H9 (cell line): ENCODE results near the gene ST8SIA2. TPM values are rescaled to one million over a fixed set of nuclear protein-coding genes. Genes with fewer than 3 reads are reported as not detected.

Source experiments
- DNase-seq: peaks from one replicate; pipeline ENCODE4 v3.0.0-alpha.2; 2017
- H2AFZ ChIP-seq: one replicate; pipeline ENCODE4 v1.6.1; 2013; ENCODE audit warnings: mild to moderate bottlenecking, low read length, control low read depth, moderate library complexity
- H2AK5ac ChIP-seq: 2 replicates; pipeline ENCODE4 v1.6.1; 2013; ENCODE audit warnings: low read length, control low read depth, mixed read lengths; ENCODE audit not compliant: insufficient read length
- H2BK120ac ChIP-seq: one replicate; pipeline ENCODE4 v1.6.1; 2013; ENCODE audit warnings: low read depth, mild to moderate bottlenecking, low read length, control low read depth, inconsistent platforms; ENCODE audit not compliant: poor library complexity, severe bottlenecking
- H2BK12ac ChIP-seq: 2 replicates; pipeline ENCODE4 v1.6.1; 2013; ENCODE audit warnings: low read length, control low read depth, mixed read lengths, low read depth; ENCODE audit not compliant: insufficient read length
- H2BK15ac ChIP-seq: 2 replicates; pipeline ENCODE4 v1.6.1; 2013; ENCODE audit warnings: low read depth, low read length, control low read depth
- H2BK20ac ChIP-seq: one replicate; pipeline ENCODE4 v1.6.1; 2013; ENCODE audit warnings: low read depth, mild to moderate bottlenecking, low read length, control low read depth, inconsistent platforms; ENCODE audit not compliant: poor library complexity, severe bottlenecking
- H2BK5ac ChIP-seq: 2 replicates; pipeline ENCODE4 v1.6.1; 2013; ENCODE audit warnings: low read length, control low read depth, mixed read lengths; ENCODE audit not compliant: insufficient read length
- H3K14ac ChIP-seq: 2 replicates; pipeline ENCODE4 v1.6.1; 2013; ENCODE audit warnings: low read length, control low read depth; ENCODE audit not compliant: insufficient read depth
- H3K18ac ChIP-seq: 2 replicates; pipeline ENCODE4 v1.6.1; 2013; ENCODE audit warnings: low read depth, mild to moderate bottlenecking, mixed read lengths, low read length, control low read depth; ENCODE audit not compliant: insufficient read length
- H3K23ac ChIP-seq: 2 replicates; pipeline ENCODE4 v1.6.1; 2013; ENCODE audit warnings: low read length, control low read depth, mixed read lengths, low read depth; ENCODE audit not compliant: insufficient read length
- H3K23me2 ChIP-seq: 2 replicates; pipeline ENCODE4 v1.6.1; 2013; ENCODE audit warnings: low read depth, mild to moderate bottlenecking, mixed read lengths, low read length, control low read depth; ENCODE audit not compliant: insufficient read length, poor library complexity, severe bottlenecking
- H3K27ac ChIP-seq: 2 replicates; pipeline ENCODE4 v1.5.1; 2013; ENCODE audit warnings: low read length, control low read depth, mixed read lengths, low read depth; ENCODE audit not compliant: insufficient read length
- H3K27me3 ChIP-seq: 2 replicates; pipeline ENCODE4 v1.6.1; 2013; ENCODE audit warnings: low read length, control low read depth, inconsistent platforms; ENCODE audit not compliant: insufficient read depth
- H3K4ac ChIP-seq: 2 replicates; pipeline ENCODE4 v1.6.1; 2013; ENCODE audit warnings: low read depth, mild to moderate bottlenecking, control low read depth, inconsistent platforms, low read length, moderate library complexity
- H3K4me1 ChIP-seq: 2 replicates; pipeline ENCODE4 v1.6.1; 2013; ENCODE audit warnings: low read length, control low read depth, inconsistent platforms; ENCODE audit not compliant: insufficient read depth
- H3K4me2 ChIP-seq: 2 replicates; pipeline ENCODE4 v1.6.1; 2013; ENCODE audit warnings: low read length, control low read depth, mixed read lengths; ENCODE audit not compliant: insufficient read length, insufficient read depth
- H3K56ac ChIP-seq: 2 replicates; pipeline ENCODE4 v1.6.1; 2013; ENCODE audit warnings: low read depth, mild to moderate bottlenecking, mixed read lengths, low read length, control low read depth; ENCODE audit not compliant: insufficient read length
- H3K79me1 ChIP-seq: 2 replicates; pipeline ENCODE4 v1.6.1; 2013; ENCODE audit warnings: low read depth, mild to moderate bottlenecking, moderate library complexity, low read length, control low read depth, inconsistent platforms; ENCODE audit not compliant: insufficient read depth, poor library complexity, severe bottlenecking
- H3K79me2 ChIP-seq: 2 replicates; pipeline ENCODE4 v1.6.1; 2013; ENCODE audit warnings: low read length, control low read depth, inconsistent platforms; ENCODE audit not compliant: insufficient read depth
- H3K9ac ChIP-seq: 2 replicates; pipeline ENCODE4 v1.6.1; 2013; ENCODE audit warnings: low read length, control low read depth, mixed read lengths; ENCODE audit not compliant: insufficient read length; ENCODE audit errors: extremely low read depth
- H3K9me3 ChIP-seq: one replicate; pipeline ENCODE4 v1.6.1; 2013; ENCODE audit warnings: low read depth, low read length, inconsistent platforms; ENCODE audit not compliant: control insufficient read depth
- H3T11ph ChIP-seq: one replicate; pipeline ENCODE4 v1.6.1; 2013; ENCODE audit warnings: mild to moderate bottlenecking, low read length, control low read depth, inconsistent platforms
- H4K20me1 ChIP-seq: one replicate; pipeline ENCODE4 v1.6.1; 2013; ENCODE audit not compliant: control insufficient read depth, insufficient read length, insufficient read depth
- H4K5ac ChIP-seq: 2 replicates; pipeline ENCODE4 v1.6.1; 2013; ENCODE audit warnings: low read depth, mild to moderate bottlenecking, mixed read lengths, low read length, control low read depth; ENCODE audit not compliant: insufficient read length
- H4K8ac ChIP-seq: replicated peaks from 2 replicates; pipeline ENCODE4 v1.6.1; 2013; ENCODE audit warnings: low read length, control low read depth, mixed read lengths, low read depth; ENCODE audit not compliant: insufficient read length
- H4K91ac ChIP-seq: 2 replicates; pipeline ENCODE4 v1.6.1; 2013; ENCODE audit warnings: low read depth, mild to moderate bottlenecking, moderate library complexity, mixed read lengths, low read length, control low read depth; ENCODE audit not compliant: insufficient read length
- H3K27ac Mint-ChIP-seq, 3 experiments: 2 replicates in 2 of 3; 3 replicates in 1 of 3; pipeline ENCODE4 v1.8.0; 2020 to 2021; ENCODE audit warnings: mixed read lengths in 3 of 3, mild to moderate bottlenecking in 1 of 3, moderate library complexity in 1 of 3
- H3K27me3 Mint-ChIP-seq: 2 replicates; pipeline ENCODE4 v1.8.0; 2021; ENCODE audit warnings: low read depth, mild to moderate bottlenecking, moderate library complexity, mixed read lengths
- H3K36me3 Mint-ChIP-seq, 3 experiments: 2 replicates in 2 of 3; 3 replicates in 1 of 3; pipeline ENCODE4 v1.8.0; 2020 to 2021; ENCODE audit warnings: low read depth in 3 of 3, mixed read lengths in 3 of 3; ENCODE audit not compliant: insufficient read depth in 1 of 3
- H3K4me1 Mint-ChIP-seq, 2 experiments: 2 replicates each; pipeline ENCODE4 v1.8.0; 2020; ENCODE audit warnings: mixed read lengths in 2 of 2
- H3K4me3 Mint-ChIP-seq, 2 experiments: 2 replicates in 1 of 2; 3 replicates in 1 of 2; pipeline ENCODE4 v1.8.0; 2020 to 2021; ENCODE audit warnings: mild to moderate bottlenecking in 2 of 2, mixed read lengths in 2 of 2, moderate library complexity in 1 of 2
- H3K9me3 Mint-ChIP-seq, 2 experiments: 2 replicates in 1 of 2; 3 replicates in 1 of 2; pipeline ENCODE4 v1.8.0; 2020; ENCODE audit warnings: mild to moderate bottlenecking in 2 of 2, mixed read lengths in 2 of 2, moderate library complexity in 1 of 2
- WGBS: extraction: QIAGEN DNeasy Blood & Tissue Kit; methylation state at CpG from one replicate; pipeline ENCODE4 v1.1.7; 2013; ENCODE audit warnings: missing lambda C conversion rate, low lambda C conversion rate, mixed read lengths; ENCODE audit not compliant: insufficient read length; ENCODE audit errors: extremely low coverage; 5-methylcytosine and 5-hydroxymethylcytosine counted together
- total RNA-seq: library from RNA; stranded (reverse); gene quantifications from 2 replicates; pipeline ENCODE4 v1.2.1, GENCODE V29; 2021
- TF ChIP-seq, protein P1 (sequence below): fragments of 200-600 bp; sonication (generic); conservative IDR thresholded peaks from 3 replicates; pipeline ENCODE4 v1.8.0; 2021; ENCODE audit warnings: antibody characterized with exemption, mild to moderate bottlenecking

The ST8SIA2 gene
- total RNA-seq, 1 experiment from 2014 or later, result 1.8 TPM

DNA sequence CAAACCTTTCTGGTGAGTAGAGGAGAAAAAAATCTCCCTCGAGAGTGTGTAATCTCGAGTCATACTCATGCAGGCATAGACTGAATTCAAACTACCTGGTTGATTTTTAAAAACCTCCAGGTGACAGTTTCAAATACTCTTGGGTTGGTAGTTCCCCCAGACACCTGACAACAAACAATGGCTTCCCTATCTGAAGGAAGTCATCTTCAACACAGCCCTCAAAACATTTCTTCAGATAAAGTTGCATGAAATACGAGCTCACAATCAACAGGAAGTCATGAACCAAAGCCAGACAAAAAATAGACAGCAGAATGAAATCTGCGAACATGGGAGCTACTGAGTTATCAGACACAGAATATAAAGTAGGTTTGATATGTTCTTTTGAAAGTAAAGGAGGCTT, 112.8 kb downstream of the ST8SIA2 start:
- Histone ChIP-seq H2BK5ac (no peak overlapping the region), H3K56ac (no peak overlapping the region), H2AK5ac (no peak overlapping the region), H4K91ac (no peak overlapping the region), H2AFZ (no peak overlapping the region), H2BK20ac (no peak overlapping the region), H3K23ac (no peak overlapping the region), H2BK15ac (no peak overlapping the region), H4K20me1 (no peaks in the 10 kb centered on the region), H3K79me1 (no peaks in the 10 kb centered on the region), H3K27ac (no peak overlapping the region), H4K5ac (no peak overlapping the region), H3K9me3 (peaks cover 21% of the 10 kb centered on the region), H2BK120ac (no peak overlapping the region), H3K9ac (no peak overlapping the region), H2BK12ac (no peak overlapping the region), H4K8ac (no peak overlapping the region), H3K27me3 (no peaks in the 10 kb centered on the region), H3T11ph (no peak overlapping the region), H3K18ac (no peak overlapping the region), H3K79me2 (no peaks in the 10 kb centered on the region), H3K23me2 (no peaks in the 10 kb centered on the region), H3K4me2 (no peak overlapping the region), H3K14ac (no peak overlapping the region), H3K4ac (no peak overlapping the region), H3K4me1 (peaks cover 10% of the 10 kb centered on the region; the same call in 1 of the 2 replicates)
- H3K9me3 Mint-ChIP-seq, result peaks cover 42 to 45% of the 10 kb centered on the region in 2 experiments
- no peak overlapping the region for H3K27ac Mint-ChIP-seq
- peaks cover 37 to 39% of the 10 kb centered on the region in 2 experiments for H3K4me1 Mint-ChIP-seq
- H3K36me3 Mint-ChIP-seq, result peaks cover 17 to 42% (median 29%) of the 10 kb centered on the region in 3 experiments
- no peak overlapping the region for H3K4me3 Mint-ChIP-seq
- TF ChIP-seq, protein P1, sequence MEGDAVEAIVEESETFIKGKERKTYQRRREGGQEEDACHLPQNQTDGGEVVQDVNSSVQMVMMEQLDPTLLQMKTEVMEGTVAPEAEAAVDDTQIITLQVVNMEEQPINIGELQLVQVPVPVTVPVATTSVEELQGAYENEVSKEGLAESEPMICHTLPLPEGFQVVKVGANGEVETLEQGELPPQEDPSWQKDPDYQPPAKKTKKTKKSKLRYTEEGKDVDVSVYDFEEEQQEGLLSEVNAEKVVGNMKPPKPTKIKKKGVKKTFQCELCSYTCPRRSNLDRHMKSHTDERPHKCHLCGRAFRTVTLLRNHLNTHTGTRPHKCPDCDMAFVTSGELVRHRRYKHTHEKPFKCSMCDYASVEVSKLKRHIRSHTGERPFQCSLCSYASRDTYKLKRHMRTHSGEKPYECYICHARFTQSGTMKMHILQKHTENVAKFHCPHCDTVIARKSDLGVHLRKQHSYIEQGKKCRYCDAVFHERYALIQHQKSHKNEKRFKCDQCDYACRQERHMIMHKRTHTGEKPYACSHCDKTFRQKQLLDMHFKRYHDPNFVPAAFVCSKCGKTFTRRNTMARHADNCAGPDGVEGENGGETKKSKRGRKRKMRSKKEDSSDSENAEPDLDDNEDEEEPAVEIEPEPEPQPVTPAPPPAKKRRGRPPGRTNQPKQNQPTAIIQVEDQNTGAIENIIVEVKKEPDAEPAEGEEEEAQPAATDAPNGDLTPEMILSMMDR, result no peak
- no peak for DNase-seq
- peaks cover 18% of the 10 kb centered on the region; the same call in 1 of the 2 replicates for H3K27me3 Mint-ChIP-seq
- WGBS, result no CpG with 5 or more reads among the region's 4 CpGs
